HG03520 (cell line): Measurements from ENCODE around the gene DRD2.

ENCODE experiments used
- ATAC-seq: cut with Tn5 transposase; IDR thresholded peaks from one replicate; pipeline ENCODE4 v1.9.1; 2021; ENCODE audit warnings: mild to moderate bottlenecking, moderate library complexity; ENCODE audit not compliant: unreplicated experiment

The DRD2 gene

DNA sequence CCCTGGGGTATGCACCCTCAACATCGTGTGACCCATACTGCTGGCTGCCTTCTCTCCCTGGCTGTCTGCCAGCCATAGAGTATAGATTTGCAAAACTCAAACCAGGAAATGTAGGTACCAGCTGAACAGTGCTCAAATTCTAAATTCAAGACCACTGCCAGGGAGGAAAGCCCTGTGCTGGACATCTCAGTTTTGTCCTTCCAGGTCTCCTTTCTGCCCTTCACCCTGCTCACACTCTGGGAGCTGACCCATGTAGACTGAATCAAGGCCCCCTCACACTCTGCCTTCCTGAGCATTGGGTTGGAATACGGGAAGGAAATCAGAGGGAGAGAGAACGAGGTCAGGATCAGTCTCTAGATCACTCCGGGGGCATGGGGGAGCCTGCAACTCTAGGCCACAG is 12.4 kb upstream of the DRD2 start:
- no peak for ATAC-seq

GRCh38 chr11:113484223-113484622 is 9.0 kb upstream of the DRD2 start:
- no peak for ATAC-seq

- ATAC-seq, result no peak
Observed at GRCh38 chr11:113481672-113482071, 6.5 kb upstream of the DRD2 start.

- no peak for ATAC-seq
Observed at GRCh38 chr11:113481226-113481625, 6.0 kb upstream of the DRD2 start.

- ATAC-seq, result no peak
Observed at GRCh38 chr11:113477321-113477720, 2.1 kb upstream of the DRD2 start.

GRCh38 chr11:113476553-113476952 is 1.4 kb upstream of the DRD2 start:
- ATAC-seq, result no peak

DNA sequence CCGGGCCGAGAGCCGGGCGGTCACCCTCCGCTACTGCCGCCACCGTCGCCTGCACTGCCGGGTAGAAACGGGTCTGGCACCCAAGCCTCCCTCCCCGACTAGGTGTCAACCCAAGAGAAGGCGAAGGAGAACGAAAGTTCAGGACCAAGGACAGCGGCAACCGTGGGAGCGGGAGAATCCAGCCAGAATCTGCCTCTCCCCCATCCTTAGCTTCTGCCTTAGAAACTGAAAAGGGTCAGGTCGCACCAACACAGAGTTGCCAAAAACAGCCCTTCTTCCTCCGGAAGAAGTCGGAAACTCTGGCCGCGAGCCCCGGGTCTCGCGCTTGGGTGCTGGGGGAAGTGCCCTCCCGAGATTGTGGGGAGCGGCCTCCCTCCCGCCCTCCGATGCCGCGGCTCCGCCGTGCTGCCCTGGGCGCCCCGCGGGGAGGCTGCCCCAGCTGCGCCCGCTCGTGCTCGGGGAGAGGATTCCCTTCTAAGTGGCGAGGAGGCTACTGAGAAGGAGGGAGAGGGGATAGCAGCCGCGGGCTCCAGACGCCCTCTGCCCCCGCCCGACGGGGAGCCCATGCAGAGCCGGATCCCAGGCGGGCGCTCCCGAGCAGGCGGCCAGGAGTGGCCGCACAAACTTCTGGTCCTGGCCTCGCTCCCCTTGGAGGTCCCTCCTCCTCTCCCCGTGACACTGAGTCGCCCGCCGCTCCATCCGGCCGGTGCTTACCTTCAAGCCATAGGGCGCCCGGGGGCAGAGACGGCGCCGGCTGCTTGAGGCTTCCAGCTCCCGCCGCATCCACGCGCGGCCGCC is 637 bp downstream of the DRD2 start:
- ATAC-seq, result no peak

DNA sequence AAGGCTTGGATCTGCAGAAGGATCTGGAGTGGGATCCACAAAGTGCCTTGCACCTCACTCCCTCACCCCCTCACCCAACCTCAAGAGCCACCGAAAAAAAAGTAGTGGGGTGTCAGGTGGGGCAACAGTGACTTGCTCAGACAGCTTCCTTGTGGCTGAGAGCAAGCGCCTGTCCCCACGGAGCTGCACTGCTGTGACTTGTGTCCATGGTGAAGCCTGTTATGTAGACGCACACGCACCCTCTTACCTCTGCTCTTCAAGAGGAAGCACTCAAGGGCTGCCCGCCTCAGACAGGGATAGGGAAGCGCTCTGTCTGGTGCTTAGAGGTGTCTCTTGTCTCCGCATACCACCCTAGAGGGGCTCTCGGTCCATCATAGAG is 1.2 kb downstream of the DRD2 start:
- ATAC-seq, result no peak

- ATAC-seq, result no peak
Observed at GRCh38 chr11:113472471-113472870, 2.7 kb downstream of the DRD2 start.

- ATAC-seq, result no peak
Observed at GRCh38 chr11:113470233-113470632, 5.0 kb downstream of the DRD2 start.

DNA sequence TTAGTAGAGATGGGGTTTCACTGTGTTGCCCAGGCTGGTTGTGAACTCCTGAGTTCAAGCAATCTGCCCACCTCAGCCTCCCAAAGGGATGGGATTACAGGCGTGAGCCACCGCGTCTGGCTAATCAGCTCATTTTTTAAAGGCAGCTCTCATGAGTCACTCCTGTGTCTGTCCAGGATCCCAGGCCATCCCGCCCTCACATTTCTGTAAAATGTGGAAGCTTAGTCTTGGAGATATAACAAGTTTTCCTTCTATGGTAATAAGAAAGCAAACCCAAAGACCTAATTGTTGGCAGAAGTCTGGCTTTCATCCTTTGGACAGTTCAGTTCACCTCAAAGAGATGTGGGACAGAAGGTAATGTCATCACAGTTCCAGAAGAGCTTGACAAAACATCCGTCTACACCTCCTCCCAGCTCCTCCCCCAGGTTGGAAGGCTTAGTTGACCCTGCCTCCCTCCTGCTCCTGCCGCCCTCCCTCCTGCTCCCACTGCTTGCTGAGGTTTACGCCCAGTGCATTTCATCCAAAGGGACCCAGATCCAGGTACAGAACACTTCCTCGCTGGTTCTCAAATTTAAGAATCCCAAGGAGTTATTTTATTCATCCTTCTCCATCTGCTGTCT is 6.4 kb downstream of the DRD2 start:
- no peak for ATAC-seq

DNA sequence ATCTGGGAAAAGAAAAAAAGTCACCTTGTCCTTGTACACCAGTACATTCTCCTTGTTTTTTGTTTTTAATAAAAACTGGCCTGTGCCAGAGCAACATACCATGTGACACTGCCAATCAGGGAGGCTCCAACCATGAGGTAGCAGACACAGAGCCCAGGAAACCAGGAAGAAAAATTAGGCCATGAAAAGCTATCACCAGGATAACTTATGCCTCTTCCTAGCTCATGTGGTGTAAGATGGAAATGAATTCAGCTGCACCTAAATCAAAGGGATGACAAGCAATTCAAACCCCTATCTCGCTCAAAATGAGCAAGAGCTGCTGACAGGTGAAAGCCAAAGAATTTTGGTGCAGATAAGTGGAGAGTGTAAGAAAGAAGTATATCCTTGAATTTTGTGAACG is 7.7 kb downstream of the DRD2 start:
- no peak for ATAC-seq

GRCh38 chr11:113465786-113466185 is 9.4 kb downstream of the DRD2 start:
- no peak for ATAC-seq

GRCh38 chr11:113464416-113464815 is 10.8 kb downstream of the DRD2 start:
- no peak for ATAC-seq

DNA sequence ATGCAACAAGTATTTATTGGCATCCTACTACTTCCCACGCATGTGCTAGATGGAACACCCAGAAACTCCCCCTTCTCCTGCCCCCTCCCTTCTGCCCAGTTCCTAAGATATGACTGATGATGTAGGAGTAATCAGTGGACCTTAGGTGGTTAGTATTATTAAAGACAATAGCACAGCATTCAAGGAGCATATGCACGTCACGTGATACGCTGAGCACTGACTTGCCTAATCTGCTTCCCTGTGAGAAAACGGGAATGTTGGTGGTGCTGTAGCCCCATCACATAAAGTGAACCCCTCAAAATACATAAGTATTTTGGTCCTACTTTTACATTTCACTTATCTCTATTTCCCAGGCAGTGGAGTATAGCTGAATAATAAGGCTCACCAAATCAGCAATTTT is 12.4 kb downstream of the DRD2 start:
- ATAC-seq, result no peak

GRCh38 chr11:113461639-113462038 is 13.6 kb downstream of the DRD2 start:
- ATAC-seq, result no peak

DNA sequence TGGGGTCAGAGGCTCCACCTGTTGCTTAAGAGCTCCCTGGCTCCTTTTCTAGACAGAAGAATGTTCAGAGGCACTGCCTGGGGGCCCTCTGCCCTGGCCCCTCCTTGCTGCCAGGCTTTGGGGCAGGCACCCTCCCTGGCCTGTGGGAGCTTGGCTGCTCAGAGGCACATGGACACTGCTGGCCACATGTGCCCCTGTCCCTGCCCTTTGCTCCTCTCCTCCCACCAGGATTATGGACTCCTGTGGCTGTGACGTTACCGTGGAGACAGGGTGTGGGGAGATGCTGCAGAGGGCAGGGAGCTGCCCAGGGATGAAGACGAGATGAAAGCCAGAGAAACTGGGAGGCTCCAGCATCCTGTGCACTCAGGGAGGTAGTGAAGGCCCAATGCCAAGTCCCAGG is 14.7 kb downstream of the DRD2 start:
- ATAC-seq, result no peak

DNA sequence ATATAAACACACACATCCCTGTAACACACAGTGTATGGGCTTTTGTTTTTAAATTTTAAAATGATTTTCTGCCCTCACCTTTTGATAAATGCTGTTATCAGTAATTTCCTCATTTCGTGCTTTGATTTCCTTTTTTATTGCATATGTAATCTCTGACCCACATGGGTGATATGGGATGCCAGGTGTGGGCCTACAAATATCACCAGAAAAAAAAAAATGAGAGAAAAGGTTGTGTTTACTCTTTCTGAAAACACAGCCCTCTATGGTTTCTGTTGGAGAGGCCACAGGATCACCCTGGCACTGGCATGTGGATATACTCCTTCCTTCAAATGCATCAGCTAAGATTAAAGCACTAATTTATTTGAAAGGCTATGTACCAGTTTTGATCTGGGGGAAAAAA is 17.0 kb downstream of the DRD2 start:
- ATAC-seq, result no peak

GRCh38 chr11:113457784-113458183 is 17.4 kb downstream of the DRD2 start:
- ATAC-seq, result no peak

GRCh38 chr11:113454455-113454854 is 20.7 kb downstream of the DRD2 start:
- no peak for ATAC-seq

DNA sequence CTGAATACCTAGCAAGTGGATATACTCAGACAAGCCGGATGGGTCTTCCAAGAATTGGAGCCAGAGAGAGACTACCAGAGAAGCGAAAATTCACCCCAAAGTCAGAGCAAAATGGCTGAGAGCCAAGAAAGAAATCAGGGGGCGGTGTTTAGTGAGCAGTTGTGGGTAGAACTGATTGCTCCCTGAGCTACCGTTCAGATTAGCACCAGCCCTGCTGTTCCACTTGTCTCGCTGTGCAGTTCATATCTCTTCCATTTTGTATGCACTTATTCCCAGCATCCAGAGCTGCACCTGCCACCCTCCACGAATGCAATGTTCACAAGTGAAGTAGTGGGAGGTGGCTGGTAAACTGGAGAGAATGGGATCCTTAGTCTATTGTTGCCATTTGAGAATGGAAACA is 25.5 kb downstream of the DRD2 start:
- no peak for ATAC-seq

DNA sequence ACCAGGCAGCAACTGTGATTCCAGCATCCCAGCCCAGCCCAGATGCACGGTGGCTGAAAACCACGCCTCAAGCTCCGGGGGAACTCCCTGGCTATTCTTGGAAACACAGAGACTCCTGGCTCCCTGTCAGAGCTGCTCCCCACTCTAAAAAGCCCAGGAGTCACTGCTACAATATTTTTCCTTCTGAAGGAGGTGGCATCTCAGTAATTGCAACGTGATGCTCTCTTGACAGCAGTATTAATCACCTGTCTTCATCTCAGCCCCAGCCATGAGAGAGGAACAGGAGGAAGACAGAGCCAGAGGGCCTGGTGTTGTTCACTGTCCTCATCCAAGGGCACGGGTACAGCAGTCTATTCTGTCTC is 26.9 kb downstream of the DRD2 start:
- ATAC-seq, result no peak
